ENCODE data around the gene SDHAF2.

GRCh38 chr11:61452825-61453224 lies 22.9 kb downstream of the SDHAF2 start:
- TF ChIP-seq ZNF571 (tag by site-specific recombination; IDR thresholded peaks at IDR 0.05) (no peak), ZNF138 (tag by site-specific recombination; IDR thresholded peaks at IDR 0.05; ENCODE audit: borderline replicate concordance) (no peak), CTCF (tag by site-specific recombination; IDR thresholded peaks at IDR 0.05) (no peak), RBAK (tag by site-specific recombination; IDR thresholded peaks at IDR 0.05) (peak; percentile 63; the same call in 1 of the 2 replicates), TCF7L2 (IDR thresholded peaks at IDR 0.05; ENCODE audit: borderline replicate concordance, low read depth, low read length) (no peak), ZNF701 (tag by site-specific recombination; IDR thresholded peaks at IDR 0.05) (no peak), ZNF302 (tag by site-specific recombination; IDR thresholded peaks at IDR 0.05; ENCODE audit: low read depth) (no peak), SP2 (tag by site-specific recombination; IDR thresholded peaks at IDR 0.05) (no peak), ZNF148 (tag by site-specific recombination; IDR thresholded peaks at IDR 0.05; ENCODE audit: borderline replicate concordance) (no peak)

Data from HEK293 (cell line).